Measurements from ENCODE around the gene NOTO. TPM values are rescaled to one million over a fixed set of nuclear protein-coding genes. Genes with fewer than 3 reads are reported as not detected.

The NOTO gene
- total and polyA plus RNA-seq, 2 donors (not counting 3 experiments of a cell fraction or from before 2014, with no cell fraction given) = not detected

DNA sequence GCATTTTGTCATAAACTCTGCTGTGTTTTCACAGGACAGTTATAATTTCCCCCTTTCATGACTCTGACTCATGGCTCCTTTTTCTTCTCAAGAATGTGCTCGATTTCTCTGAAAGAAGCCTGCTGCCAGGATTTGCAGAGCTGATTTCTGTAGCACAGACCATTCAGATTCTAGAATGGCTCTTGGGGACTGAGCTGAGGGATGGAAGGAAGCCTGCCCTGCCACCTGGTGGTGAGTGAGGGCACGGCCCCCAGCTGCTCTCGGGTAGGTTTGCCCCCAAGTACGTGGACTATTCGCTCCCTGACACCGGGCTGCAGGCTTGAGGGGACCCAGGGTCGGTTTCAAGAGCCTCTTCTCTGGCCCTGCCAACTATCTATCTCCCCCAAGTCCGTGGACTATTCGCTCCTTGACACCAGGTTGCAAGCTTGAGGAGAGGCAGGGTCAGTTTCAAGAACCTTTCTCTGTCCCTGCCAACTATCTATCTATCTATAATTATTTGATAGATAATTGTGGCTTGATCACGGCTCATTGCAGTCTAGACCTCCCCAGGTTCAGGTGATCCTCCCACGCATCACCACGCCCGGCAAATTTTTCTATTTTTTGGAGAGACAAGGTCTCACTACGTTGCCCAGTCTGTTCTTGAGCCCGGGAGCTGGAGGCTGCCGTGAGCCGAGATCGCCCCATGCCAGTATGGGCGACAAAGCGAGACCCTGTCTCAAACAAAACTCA, 10.2 kb downstream of the NOTO start:
- dilution Hi-C loops (cut with MboI; ENCODE audit: extremely low pct_ligation_motif_present, low sequenced_read_pairs) = no loop called here
- peak; percentile 83 for FAIRE-seq

More for the DNA sequence above, 10.2 kb downstream of the NOTO start:
- H4K20me1 ChIP-seq (replicated peaks; ENCODE audit: control insufficient read depth, extremely low read depth, insufficient read depth, low read length) = no peaks in the 10 kb centered on the region
- peaks cover 9% of the 10 kb centered on the region for H3K4me1 ChIP-seq (ENCODE audit: control insufficient read depth, extremely low read depth, insufficient read depth, low read length)
- CTCF ChIA-PET = interaction anchor here (0.6 to 4.2 kb wide), 38 partner anchors 8 to 350 kb away, joined by 3 to 100 read pairs (median 5); partner anchors contain the start of genes CCT7, EMX1, NOTO and PRADC1
- no peak overlapping the region for H3K4me2 ChIP-seq (ENCODE audit: insufficient read depth, low read length)
- no TSS peak for BruUV-seq (replicated peaks)
- H3K9ac ChIP-seq (replicated peaks; ENCODE audit: extremely low read depth, insufficient read depth, low read length) = no peak overlapping the region
- no peak overlapping the region for H3K27ac ChIP-seq (ENCODE audit: insufficient read depth, low read depth, low read length)
- H2AFZ ChIP-seq (ENCODE audit: low read depth, low read length) = no peak overlapping the region
- no peaks in the 10 kb centered on the region for H3K9me3 ChIP-seq (replicated peaks; ENCODE audit: control insufficient read depth, insufficient read depth, low read length)
- DNase-seq (ENCODE audit: low read depth, low spot score) = peak; percentile 77
- H3K27me3 ChIP-seq (ENCODE audit: control insufficient read depth in 2 of 2, insufficient read depth in 2 of 2, low read length in 2 of 2) = peaks cover 0 to 5% of the 10 kb centered on the region in 2 experiments
- POLR2A ChIA-PET = no interaction called here
- TF ChIP-seq FOS (IDR thresholded peaks at IDR 0.05; ENCODE audit: borderline replicate concordance, insufficient read depth, low read length) (no peak), MYC (IDR thresholded peaks at IDR 0.05; ENCODE audit: low read depth, low read length) (no peak)
- TF ChIP-seq, protein P1, sequence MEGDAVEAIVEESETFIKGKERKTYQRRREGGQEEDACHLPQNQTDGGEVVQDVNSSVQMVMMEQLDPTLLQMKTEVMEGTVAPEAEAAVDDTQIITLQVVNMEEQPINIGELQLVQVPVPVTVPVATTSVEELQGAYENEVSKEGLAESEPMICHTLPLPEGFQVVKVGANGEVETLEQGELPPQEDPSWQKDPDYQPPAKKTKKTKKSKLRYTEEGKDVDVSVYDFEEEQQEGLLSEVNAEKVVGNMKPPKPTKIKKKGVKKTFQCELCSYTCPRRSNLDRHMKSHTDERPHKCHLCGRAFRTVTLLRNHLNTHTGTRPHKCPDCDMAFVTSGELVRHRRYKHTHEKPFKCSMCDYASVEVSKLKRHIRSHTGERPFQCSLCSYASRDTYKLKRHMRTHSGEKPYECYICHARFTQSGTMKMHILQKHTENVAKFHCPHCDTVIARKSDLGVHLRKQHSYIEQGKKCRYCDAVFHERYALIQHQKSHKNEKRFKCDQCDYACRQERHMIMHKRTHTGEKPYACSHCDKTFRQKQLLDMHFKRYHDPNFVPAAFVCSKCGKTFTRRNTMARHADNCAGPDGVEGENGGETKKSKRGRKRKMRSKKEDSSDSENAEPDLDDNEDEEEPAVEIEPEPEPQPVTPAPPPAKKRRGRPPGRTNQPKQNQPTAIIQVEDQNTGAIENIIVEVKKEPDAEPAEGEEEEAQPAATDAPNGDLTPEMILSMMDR (IDR thresholded peaks at IDR 0.05; ENCODE audit: extremely low read depth in 1 of 2, insufficient read depth in 1 of 2, low read depth in 1 of 2, low read length in 2 of 2) = peak; percentile 96 to 99
- no peaks in the 10 kb centered on the region for H3K36me3 ChIP-seq (ENCODE audit: control insufficient read depth in 2 of 2, extremely low read depth in 1 of 2, insufficient read depth in 2 of 2, low read length in 2 of 2)
- H3K9me1 ChIP-seq (replicated peaks; ENCODE audit: control insufficient read depth, extremely low read depth, insufficient read depth, low read length) = no peaks in the 10 kb centered on the region
- intact Hi-C loops (cut with micrococcal nuclease) = loop anchor here (1.0 kb wide), 2 partner anchors 127 to 320 kb away; no protein-coding TSS in a partner anchor
- H3K4me3 ChIP-seq (replicated peaks in 1 of 3; ENCODE audit: insufficient read depth in 1 of 3, low read depth in 1 of 3, low read length in 3 of 3) = no peak overlapping the region
- peaks cover 16% of the 10 kb centered on the region for H3K79me2 ChIP-seq (ENCODE audit: control insufficient read depth, insufficient read depth, low read length)

All from endothelial cell of umbilical vein (primary cell).